OCI-LY1 (cell line): ENCODE data around the gene HRK.

Source experiments
- EZH2 ChIP-seq: fragments of 200-600 bp; sonication (generic), shearing (Covaris generic); IDR thresholded peaks from 2 replicates; pipeline ENCODE4 v1.8.0; 2017; ENCODE audit warnings: borderline replicate concordance, mixed run types, mild to moderate bottlenecking, antibody characterized with exemption, low read length, moderate library complexity, mixed read lengths
- TF ChIP-seq, protein P1 (sequence below): fragments of 200-600 bp; sonication (generic), shearing (Covaris generic); IDR thresholded peaks from 2 replicates; pipeline ENCODE4 v1.5.1; 2017; ENCODE audit warnings: mild to moderate bottlenecking, antibody characterized with exemption, low read length, moderate library complexity, mixed read lengths

DNA sequence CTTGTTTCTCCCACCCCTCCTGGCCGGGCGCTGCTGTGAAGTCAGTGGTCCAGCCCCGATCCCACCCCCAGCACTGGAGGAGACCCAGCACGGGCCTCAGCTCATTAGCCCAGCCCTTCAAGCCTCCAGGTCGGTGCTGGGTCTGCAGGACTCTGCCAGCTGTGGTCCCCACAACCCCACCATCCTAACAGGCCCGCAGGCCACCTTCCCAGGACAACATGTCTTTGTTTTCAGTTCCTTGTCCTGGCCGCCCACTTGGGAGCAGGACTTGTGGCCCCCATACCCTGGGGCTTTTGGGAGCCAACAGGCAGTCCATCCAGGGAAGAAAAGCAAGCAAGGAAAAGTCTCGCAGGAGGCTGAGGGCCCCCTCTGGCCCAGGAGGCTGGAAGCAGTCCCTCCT lies 60.0 kb downstream of the HRK start:
- no peak for TF ChIP-seq EZH2
- TF ChIP-seq, protein P1, sequence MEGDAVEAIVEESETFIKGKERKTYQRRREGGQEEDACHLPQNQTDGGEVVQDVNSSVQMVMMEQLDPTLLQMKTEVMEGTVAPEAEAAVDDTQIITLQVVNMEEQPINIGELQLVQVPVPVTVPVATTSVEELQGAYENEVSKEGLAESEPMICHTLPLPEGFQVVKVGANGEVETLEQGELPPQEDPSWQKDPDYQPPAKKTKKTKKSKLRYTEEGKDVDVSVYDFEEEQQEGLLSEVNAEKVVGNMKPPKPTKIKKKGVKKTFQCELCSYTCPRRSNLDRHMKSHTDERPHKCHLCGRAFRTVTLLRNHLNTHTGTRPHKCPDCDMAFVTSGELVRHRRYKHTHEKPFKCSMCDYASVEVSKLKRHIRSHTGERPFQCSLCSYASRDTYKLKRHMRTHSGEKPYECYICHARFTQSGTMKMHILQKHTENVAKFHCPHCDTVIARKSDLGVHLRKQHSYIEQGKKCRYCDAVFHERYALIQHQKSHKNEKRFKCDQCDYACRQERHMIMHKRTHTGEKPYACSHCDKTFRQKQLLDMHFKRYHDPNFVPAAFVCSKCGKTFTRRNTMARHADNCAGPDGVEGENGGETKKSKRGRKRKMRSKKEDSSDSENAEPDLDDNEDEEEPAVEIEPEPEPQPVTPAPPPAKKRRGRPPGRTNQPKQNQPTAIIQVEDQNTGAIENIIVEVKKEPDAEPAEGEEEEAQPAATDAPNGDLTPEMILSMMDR = no peak
